ENCODE measurements around the gene RTN1.
"Not testable (repeated sequence)": the region's sequence is repeated elsewhere in the genome, so short reads cannot be mapped to it uniquely, and the experiment has no call there.

DNA sequence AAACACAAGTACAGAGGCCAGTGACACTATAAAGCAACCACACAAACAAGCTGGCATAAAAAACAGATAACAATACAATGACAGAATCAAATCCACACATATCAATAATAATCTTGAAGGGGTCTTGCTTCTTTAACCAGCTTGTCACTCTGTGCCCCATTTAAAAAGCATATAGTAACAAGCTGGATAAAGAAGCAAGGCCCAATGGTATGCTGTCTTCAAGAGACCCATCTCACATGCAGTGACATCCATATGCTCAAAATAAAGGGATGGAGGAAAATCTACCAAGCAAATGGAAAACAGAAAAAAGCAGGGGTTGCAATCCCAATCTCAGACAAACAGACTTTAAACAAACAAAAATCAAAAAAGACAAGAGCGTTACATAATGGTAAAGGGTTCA, 223.7 kb downstream of the RTN1 start:
- TF ChIP-seq CTCF, POLR2A (IDR thresholded peaks at IDR 0.05): not testable (repeated sequence)
